Activated CD4-positive, alpha-beta T cell treated with anti-CD3 and anti-CD28 coated beads, Interleukin-2, amount 10 ng/mL, durations not matched to agents 7 days and 5 days (primary cell): ENCODE results near the gene TAF6L. TPM values are rescaled to one million over a fixed set of nuclear protein-coding genes. Genes with fewer than 3 reads are reported as not detected.

Experiments used
- CTCF ChIA-PET: fragments of 350-600 bp; sonication (Branson Sonifier 250); formaldehyde crosslinking; loops from one replicate; lab custom pipeline; 2021; ENCODE audit warnings: antibody characterized with exemption; lab: Charles Lee
- POLR2A ChIA-PET: fragments of 350-600 bp; sonication (Branson Sonifier 250); formaldehyde crosslinking; loops from one replicate; lab custom pipeline; 2021; ENCODE audit warnings: antibody characterized with exemption; lab: Charles Lee
- DNase-seq: peaks from one replicate; pipeline ENCODE4 v3.0.0-alpha.2; 2020
- H3K27ac Mint-ChIP-seq: one replicate; pipeline ENCODE4 v1.8.0; 2021; ENCODE audit warnings: mild to moderate bottlenecking, moderate library complexity, mixed read lengths
- H3K27me3 Mint-ChIP-seq: one replicate; pipeline ENCODE4 v1.8.0; 2021; ENCODE audit warnings: mixed read lengths
- H3K36me3 Mint-ChIP-seq: one replicate; pipeline ENCODE4 v1.8.0; 2021; ENCODE audit warnings: low read depth, mixed read lengths
- H3K4me1 Mint-ChIP-seq: one replicate; pipeline ENCODE4 v1.8.0; 2021; ENCODE audit warnings: mixed read lengths
- H3K4me3 Mint-ChIP-seq: one replicate; pipeline ENCODE4 v1.8.0; 2021; ENCODE audit warnings: mild to moderate bottlenecking, moderate library complexity, mixed read lengths
- H3K9me3 Mint-ChIP-seq: one replicate; pipeline ENCODE4 v1.8.0; 2021; ENCODE audit warnings: mixed read lengths
- total RNA-seq, 2 experiments: library from RNA; stranded (reverse); gene quantifications; one replicate each; pipeline ENCODE4 v1.2.3, GENCODE V29; 2021

Gene TAF6L
- total RNA-seq, 2 experiments from 2014 or later = 17.7 to 19.4 TPM

GRCh38 chr11:62770778-62771143 is 435 bp upstream of the TAF6L start:
- CTCF ChIA-PET = interaction anchor here (0.9 to 13.5 kb wide), 7 partner anchors 9 to 118 kb away, joined by 3 to 170 read pairs (median 3); partner anchors contain the start of genes INTS5, POLR2G, STX5 and TMEM179B
- DNase-seq = no peak

GRCh38 chr11:62774407-62774806 is 3.2 kb downstream of the TAF6L start:
- Mint-ChIP-seq H3K27me3 (no peaks in the 10 kb centered on the region), H3K27ac (no peak overlapping the region), H3K36me3 (peaks cover 27% of the 10 kb centered on the region), H3K9me3 (no peaks in the 10 kb centered on the region), H3K4me3 (no peak overlapping the region), H3K4me1 (peaks cover 27% of the 10 kb centered on the region)
- no peak for DNase-seq
- ChIA-PET POLR2A (no interaction called here), CTCF (interaction anchor here (0.7 to 13.5 kb wide), 3 partner anchors 14 to 119 kb away, joined by 3 to 170 read pairs (median 4); partner anchors contain the start of genes TMEM179B and TMEM223)

More at GRCh38 chr11:62770778-62771143, 435 bp upstream of the TAF6L start:
- H3K4me3 Mint-ChIP-seq = peak overlapping the region; percentile 79
- H3K27ac Mint-ChIP-seq = peak overlapping the region; percentile 93
- no peaks in the 10 kb centered on the region for H3K9me3 Mint-ChIP-seq
- POLR2A ChIA-PET = interaction anchor here (1.0 to 1.2 kb wide), 2 partner anchors 17 to 110 kb away, joined by 3 to 4 read pairs; partner anchors contain the start of genes SLC3A2 and ZBTB3
- no peaks in the 10 kb centered on the region for H3K27me3 Mint-ChIP-seq
- peaks cover 26% of the 10 kb centered on the region for H3K4me1 Mint-ChIP-seq
- H3K36me3 Mint-ChIP-seq = peaks cover 20% of the 10 kb centered on the region

DNA sequence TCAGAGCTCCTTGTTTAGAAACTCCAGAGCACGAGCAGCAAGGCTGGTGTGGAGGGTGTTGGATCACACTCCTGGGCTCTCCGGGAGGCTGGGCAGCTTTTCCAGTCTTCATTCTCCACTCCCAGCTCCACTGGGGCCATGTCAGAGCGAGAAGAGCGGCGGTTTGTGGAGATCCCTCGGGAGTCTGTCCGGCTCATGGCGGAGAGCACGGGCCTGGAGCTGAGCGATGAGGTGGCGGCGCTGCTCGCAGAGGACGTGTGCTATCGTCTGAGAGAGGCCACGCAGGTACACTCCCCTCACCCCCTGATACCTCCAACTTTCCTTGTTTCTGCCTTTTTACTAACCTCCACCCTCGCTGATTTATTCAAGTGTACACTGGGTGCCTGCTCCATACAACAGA is 4.5 kb downstream of the TAF6L start:
- DNase-seq = no peak
- ChIA-PET POLR2A (no interaction called here), CTCF (interaction anchor here (1.0 to 13.5 kb wide), 2 partner anchors 13 to 68 kb away, joined by 3 to 170 read pairs; partner anchors contain the start of genes BSCL2, GNG3, TMEM179B and TMEM223)
- no peak overlapping the region for H3K27ac Mint-ChIP-seq
- H3K9me3 Mint-ChIP-seq = no peaks in the 10 kb centered on the region
- H3K27me3 Mint-ChIP-seq = no peaks in the 10 kb centered on the region
- H3K4me3 Mint-ChIP-seq = no peak overlapping the region
- H3K36me3 Mint-ChIP-seq = peaks cover 25% of the 10 kb centered on the region
- peaks cover 15% of the 10 kb centered on the region for H3K4me1 Mint-ChIP-seq

DNA sequence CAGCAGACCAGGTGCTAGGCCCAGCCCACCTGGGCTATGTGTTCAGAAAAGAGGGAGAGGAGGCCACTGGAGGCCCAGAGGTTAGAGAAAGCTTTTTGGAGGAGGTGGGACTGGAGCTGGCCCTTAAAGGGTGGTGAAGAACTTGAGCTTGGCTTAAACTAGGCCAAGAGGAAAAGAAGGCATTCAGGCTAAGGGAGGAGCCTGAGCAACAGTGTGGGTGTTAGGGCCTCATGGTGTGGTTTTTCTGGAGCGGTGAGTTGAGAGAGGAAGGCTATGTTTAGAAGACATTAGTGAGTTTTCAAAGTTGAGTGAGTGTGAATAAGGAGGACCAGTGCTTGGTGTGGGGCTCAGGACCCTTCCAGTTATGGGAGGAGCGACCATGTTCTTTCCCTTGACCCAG is 6.2 kb downstream of the TAF6L start:
- H3K27ac Mint-ChIP-seq = peak overlapping the region; percentile 61
- no peak overlapping the region for H3K4me3 Mint-ChIP-seq
- peaks cover 25% of the 10 kb centered on the region for H3K36me3 Mint-ChIP-seq
- DNase-seq = no peak
- POLR2A ChIA-PET = no interaction called here
- H3K4me1 Mint-ChIP-seq = peaks cover 8% of the 10 kb centered on the region
- H3K9me3 Mint-ChIP-seq = no peaks in the 10 kb centered on the region
- CTCF ChIA-PET = interaction anchor here (1.0 to 13.5 kb wide), 2 partner anchors 11 to 105 kb away, joined by 4 to 170 read pairs; partner anchors contain the start of genes LBHD1, TMEM179B and TMEM223
- H3K27me3 Mint-ChIP-seq = no peaks in the 10 kb centered on the region

GRCh38 chr11:62778441-62778840 is 7.2 kb downstream of the TAF6L start:
- H3K27me3 Mint-ChIP-seq = no peaks in the 10 kb centered on the region
- POLR2A ChIA-PET = interaction anchor here (0.6 kb wide), 1 partner anchor 41 kb away, joined by 3 read pairs; no protein-coding TSS in a partner anchor
- H3K36me3 Mint-ChIP-seq = peaks cover 31% of the 10 kb centered on the region
- no peak overlapping the region for H3K27ac Mint-ChIP-seq
- no peak overlapping the region for H3K4me3 Mint-ChIP-seq
- peaks cover 8% of the 10 kb centered on the region for H3K4me1 Mint-ChIP-seq
- CTCF ChIA-PET = interaction anchor here (1.2 to 13.5 kb wide), 2 partner anchors 10 to 63 kb away, joined by 3 to 170 read pairs; partner anchors contain the start of genes TMEM179B and TMEM223
- no peaks in the 10 kb centered on the region for H3K9me3 Mint-ChIP-seq
- no peak for DNase-seq

DNA sequence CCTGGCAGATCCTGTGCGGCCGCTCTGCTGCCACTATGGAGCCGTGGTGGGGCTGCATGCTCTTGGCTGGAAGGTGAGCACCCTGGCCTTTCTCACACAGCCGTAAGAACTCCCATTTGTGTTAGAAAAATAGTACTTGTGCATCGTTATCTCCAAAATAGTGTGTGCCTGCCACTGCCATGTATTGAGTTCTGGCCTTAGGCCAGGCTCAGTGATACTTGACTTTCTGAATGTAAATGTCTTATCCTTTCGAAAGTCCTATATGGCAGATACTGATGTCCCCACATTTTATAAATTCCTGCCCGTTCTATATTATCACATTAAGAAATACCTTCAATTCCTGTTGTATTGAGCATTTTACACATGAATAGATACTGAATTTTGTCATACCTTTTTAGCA is 11.6 kb downstream of the TAF6L start:
- peaks cover 23% of the 10 kb centered on the region for H3K36me3 Mint-ChIP-seq
- no peak for DNase-seq
- no peak overlapping the region for H3K4me3 Mint-ChIP-seq
- ChIA-PET CTCF (no interaction called here), POLR2A (no interaction called here)
- H3K9me3 Mint-ChIP-seq = no peaks in the 10 kb centered on the region
- H3K4me1 Mint-ChIP-seq = peaks cover 11% of the 10 kb centered on the region
- H3K27ac Mint-ChIP-seq = no peak overlapping the region
- no peaks in the 10 kb centered on the region for H3K27me3 Mint-ChIP-seq

- no peaks in the 10 kb centered on the region for H3K27me3 Mint-ChIP-seq
- H3K9me3 Mint-ChIP-seq = no peaks in the 10 kb centered on the region
- peak overlapping the region; percentile 78 for H3K4me3 Mint-ChIP-seq
- H3K36me3 Mint-ChIP-seq = peaks cover 43% of the 10 kb centered on the region
- CTCF ChIA-PET = interaction anchor here (0.6 to 9.0 kb wide), 52 partner anchors 9 to 951 kb away, joined by 3 to 170 read pairs (median 6); partner anchors contain the start of genes BSCL2, GANAB, GNG3 and HNRNPUL2
- POLR2A ChIA-PET = interaction anchor here (0.6 to 2.5 kb wide), 4 partner anchors 33 to 195 kb away, joined by 3 to 24 read pairs (median 6); partner anchors contain the start of genes STX5, TUT1 and ZBTB3
- peak; percentile 87 for DNase-seq
- peaks cover 42% of the 10 kb centered on the region for H3K4me1 Mint-ChIP-seq
- H3K27ac Mint-ChIP-seq = peak overlapping the region; percentile 93
These were observed 15.3 kb downstream of the TAF6L start for GRCh38 chr11:62786318-62787004.

DNA sequence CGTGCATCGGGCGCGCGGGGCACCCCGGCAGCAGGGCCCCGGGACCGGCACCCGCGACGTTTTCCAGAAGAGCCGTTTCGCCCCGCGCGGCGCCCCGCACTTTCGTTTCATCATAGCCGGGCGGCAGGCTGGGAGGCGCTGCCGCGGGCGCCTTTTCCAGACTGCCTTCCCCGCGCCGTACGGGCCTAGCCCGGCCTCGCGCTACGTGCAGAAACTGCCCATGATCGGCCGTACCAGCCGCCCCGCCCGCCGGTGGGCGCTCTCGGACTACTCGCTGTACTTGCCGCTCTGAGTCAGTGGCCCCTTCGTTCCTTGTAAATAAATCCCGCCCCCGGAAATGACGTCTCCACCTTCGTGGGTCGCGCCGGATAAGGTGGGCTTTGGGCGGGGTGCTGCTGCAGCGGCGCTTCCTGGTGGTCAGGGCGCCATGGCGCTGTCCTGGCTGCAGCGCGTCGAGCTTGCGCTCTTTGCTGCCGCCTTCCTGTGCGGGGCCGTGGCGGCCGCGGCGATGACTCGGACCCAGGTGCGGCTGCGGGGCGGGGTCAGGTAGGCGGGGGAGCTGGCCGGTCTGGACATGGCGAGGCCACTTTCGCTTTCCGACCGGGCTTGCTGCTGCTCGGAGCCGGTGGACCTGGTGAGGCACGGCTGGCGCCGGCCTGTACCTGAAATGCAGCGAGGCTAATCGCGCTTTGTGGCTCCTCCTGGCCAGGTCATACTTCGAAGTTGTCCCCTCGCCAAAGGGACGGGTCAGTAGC is 16.0 kb downstream of the TAF6L start, which contains the start of gene TMEM179B:
TSS of gene TMEM179B (plus strand) at position 398 of the 755 bp plus-strand sequence. CDS start at position 428, 30 bp downstream.
- Mint-ChIP-seq H3K36me3 (peaks cover 46% of the 10 kb centered on the region), H3K9me3 (no peaks in the 10 kb centered on the region), H3K4me1 (peaks cover 46% of the 10 kb centered on the region), H3K27me3 (no peaks in the 10 kb centered on the region), H3K4me3 (peak within 1 kb of the TSS; percentile 95), H3K27ac (peak within 1 kb of the TSS; percentile 97)
- POLR2A ChIA-PET = interaction anchor here (1.6 to 2.5 kb wide), 2 partner anchors 33 to 54 kb away, joined by 6 to 24 read pairs; partner anchors contain the start of gene ZBTB3
- peak; percentile 99 for DNase-seq
- CTCF ChIA-PET = interaction anchor here (0.6 to 9.0 kb wide), 62 partner anchors 9 to 952 kb away, joined by 3 to 170 read pairs (median 5); partner anchors contain the start of genes BSCL2, EEF1G, GANAB and GNG3

DNA sequence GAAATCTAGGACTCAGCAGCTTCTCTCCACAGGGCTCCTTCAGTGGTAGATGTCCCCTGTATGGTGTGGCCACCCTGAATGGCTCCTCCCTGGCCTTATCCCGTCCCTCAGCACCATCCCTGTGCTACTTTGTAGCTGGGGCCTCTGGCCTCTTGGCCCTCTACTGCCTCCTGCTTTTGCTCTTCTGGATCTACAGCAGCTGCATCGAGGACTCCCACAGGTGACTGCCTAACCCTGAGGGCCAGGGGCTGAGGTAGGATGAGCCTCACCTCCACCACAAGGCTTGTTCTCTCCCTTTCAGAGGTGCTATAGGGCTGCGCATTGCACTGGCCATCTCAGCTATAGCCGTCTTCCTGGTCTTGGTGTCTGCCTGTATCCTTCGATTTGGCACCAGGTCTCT is 17.8 kb downstream of the TAF6L start:
- Mint-ChIP-seq H3K27me3 (no peaks in the 10 kb centered on the region), H3K9me3 (no peaks in the 10 kb centered on the region), H3K4me1 (peaks cover 52% of the 10 kb centered on the region), H3K4me3 (peak overlapping the region; percentile 95), H3K27ac (peak overlapping the region; percentile 97), H3K36me3 (peaks cover 50% of the 10 kb centered on the region)
- CTCF ChIA-PET = interaction anchor here (0.5 to 9.0 kb wide), 6 partner anchors 9 to 448 kb away, joined by 3 to 170 read pairs (median 4); partner anchors contain the start of genes BSCL2, GNG3, POLR2G and TAF6L
- no peak for DNase-seq
- POLR2A ChIA-PET = interaction anchor here (0.7 to 1.4 kb wide), 2 partner anchors 30 to 52 kb away, joined by 3 to 5 read pairs; no protein-coding TSS in a partner anchor

DNA sequence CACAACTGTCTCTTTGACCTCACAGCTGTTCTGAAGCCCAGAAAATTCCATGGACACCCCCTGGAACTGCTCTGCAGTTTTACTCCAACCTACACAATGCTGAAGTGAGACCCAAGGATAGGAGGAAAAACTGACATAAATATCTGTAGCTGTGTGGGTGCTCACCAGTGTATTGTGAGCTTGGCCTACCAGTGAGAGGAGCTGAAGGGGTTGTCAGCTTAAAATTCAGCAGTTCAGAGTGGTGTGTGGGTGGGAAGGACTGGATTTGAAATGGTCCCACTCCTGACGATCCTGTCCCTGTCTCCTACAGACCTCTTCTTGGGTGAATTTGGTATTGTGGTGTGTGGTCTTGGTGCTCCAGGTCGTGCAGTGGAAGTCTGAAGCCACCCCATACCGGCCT is 18.4 kb downstream of the TAF6L start:
- H3K27ac Mint-ChIP-seq = peak overlapping the region; percentile 97
- POLR2A ChIA-PET = interaction anchor here (0.7 to 1.4 kb wide), 2 partner anchors 30 to 51 kb away, joined by 3 to 5 read pairs; no protein-coding TSS in a partner anchor
- CTCF ChIA-PET = interaction anchor here (0.5 to 9.0 kb wide), 6 partner anchors 9 to 449 kb away, joined by 3 to 170 read pairs (median 3); partner anchors contain the start of genes POLR2G, SLC3A2 and TAF6L
- DNase-seq = no peak
- no peaks in the 10 kb centered on the region for H3K27me3 Mint-ChIP-seq
- H3K36me3 Mint-ChIP-seq = peaks cover 56% of the 10 kb centered on the region
- H3K4me1 Mint-ChIP-seq = peaks cover 54% of the 10 kb centered on the region
- no peaks in the 10 kb centered on the region for H3K9me3 Mint-ChIP-seq
- peak overlapping the region; percentile 95 for H3K4me3 Mint-ChIP-seq

DNA sequence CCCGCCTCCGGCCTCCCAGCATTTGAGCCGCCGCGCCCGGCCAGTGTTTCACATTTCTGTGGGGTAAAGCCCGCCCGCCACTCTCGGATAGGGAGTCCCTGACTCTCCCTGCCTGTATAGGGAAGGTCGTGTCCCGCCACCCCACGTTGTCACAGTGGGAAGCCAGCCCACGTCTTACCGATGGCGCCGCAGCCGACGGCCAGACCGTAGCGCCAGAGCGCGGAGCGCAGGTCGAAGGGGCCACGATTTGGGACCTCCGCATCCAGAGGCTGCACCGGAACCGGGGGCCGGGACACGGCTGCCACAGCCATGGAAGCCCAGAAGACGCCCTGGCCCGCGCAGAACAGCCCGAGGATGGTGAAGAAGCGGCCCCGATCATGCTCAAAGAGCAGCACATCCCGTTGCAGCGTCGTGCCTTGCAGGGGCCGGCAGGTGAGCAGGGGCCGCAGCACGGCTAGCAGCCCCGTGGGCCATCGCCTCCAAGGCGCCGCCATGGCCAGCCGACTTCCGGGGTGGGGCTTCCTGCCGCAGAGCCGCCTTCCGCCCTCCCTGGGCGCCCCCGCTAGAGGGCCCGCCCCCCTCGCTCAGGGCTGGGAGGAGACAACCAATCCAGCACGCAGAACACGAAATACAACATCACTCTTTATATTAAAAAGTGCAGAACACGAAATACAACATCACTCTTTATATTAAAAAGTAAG is 20.5 kb downstream of the TAF6L start, which contains the start of gene TMEM223:
TSS of gene TMEM223 (minus strand) at position 506 of the 701 bp plus-strand sequence. CDS start at position 494, 12 bp downstream.
- Mint-ChIP-seq H3K27ac (peak within 1 kb of the TSS; percentile 88), H3K4me1 (peaks cover 48% of the 10 kb centered on the region), H3K36me3 (peaks cover 71% of the 10 kb centered on the region), H3K4me3 (peak within 1 kb of the TSS; percentile 87), H3K27me3 (no peaks in the 10 kb centered on the region), H3K9me3 (no peaks in the 10 kb centered on the region)
- CTCF ChIA-PET = interaction anchor here (0.9 to 9.0 kb wide), 2 partner anchors 9 to 19 kb away, joined by 4 to 170 read pairs; partner anchors contain the start of gene TAF6L
- DNase-seq = peak; percentile 92
- POLR2A ChIA-PET = interaction anchor here (1.3 kb wide), 1 partner anchor 50 kb away, joined by 4 read pairs; no protein-coding TSS in a partner anchor
